Mucosa of stomach (tissue), 1 donor: Measurements from ENCODE around the gene GPSM3.
"Not testable (repeated sequence)": the region's sequence is repeated elsewhere in the genome, so short reads cannot be mapped to it uniquely, and the experiment has no call there.

Experiments used
- H3K27me3 ChIP-seq: one replicate; pipeline ENCODE4 v1.7.0; 2013; ENCODE audit warnings: mild to moderate bottlenecking, low read length; ENCODE audit not compliant: control insufficient read depth, insufficient read depth
- H3K36me3 ChIP-seq: one replicate; pipeline ENCODE4 v1.7.0; 2013; ENCODE audit warnings: low read length; ENCODE audit not compliant: control insufficient read depth, insufficient read depth
- H3K4me1 ChIP-seq: one replicate; pipeline ENCODE4 v1.7.0; 2013; ENCODE audit warnings: mild to moderate bottlenecking, low read length; ENCODE audit not compliant: control insufficient read depth, insufficient read depth
- H3K4me3 ChIP-seq: one replicate; pipeline ENCODE4 v1.7.0; 2013; ENCODE audit warnings: low read length
- H3K9ac ChIP-seq: one replicate; pipeline ENCODE4 v1.7.0; 2013; ENCODE audit warnings: mild to moderate bottlenecking, low read length, moderate library complexity
- H3K9me3 ChIP-seq: one replicate; pipeline ENCODE4 v1.7.0; 2013; ENCODE audit warnings: mild to moderate bottlenecking, low read length, moderate library complexity; ENCODE audit not compliant: control insufficient read depth
- donor health status: Pancreatic carcinoma.

GPSM3 gene

DNA sequence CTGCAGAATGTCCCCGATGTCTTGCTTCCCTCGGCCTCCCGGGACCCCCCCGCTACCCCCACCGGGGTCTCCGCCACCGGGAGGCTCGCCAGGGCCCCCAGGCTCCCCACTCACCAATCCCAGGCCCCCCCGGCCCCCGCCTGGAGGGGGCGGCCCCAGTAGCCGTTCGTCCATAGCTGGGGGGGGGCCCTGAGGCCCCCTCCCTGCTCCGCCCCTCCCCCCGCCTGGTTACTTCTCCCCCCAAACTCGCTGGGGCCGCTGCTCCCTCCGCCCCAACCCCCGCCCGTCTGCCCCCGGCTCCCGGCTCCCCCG lies 2.7 kb downstream of the GPSM3 start:
- Histone ChIP-seq H3K36me3 (no peaks in the 10 kb centered on the region), H3K4me3 (peak overlapping the region; percentile 66), H3K4me1 (peaks cover 53% of the 10 kb centered on the region), H3K9ac (peak overlapping the region; percentile 95), H3K9me3 (no peaks in the 10 kb centered on the region), H3K27me3 (no peaks in the 10 kb centered on the region)

- no peaks in the 10 kb centered on the region for H3K27me3 ChIP-seq
- no peaks in the 10 kb centered on the region for H3K9me3 ChIP-seq
- H3K4me3 ChIP-seq = peak overlapping the region; percentile 66
- peaks cover 49% of the 10 kb centered on the region for H3K4me1 ChIP-seq
- peak overlapping the region; percentile 95 for H3K9ac ChIP-seq
- no peaks in the 10 kb centered on the region for H3K36me3 ChIP-seq
Measured at GRCh38 chr6:32189069-32189741, 3.2 kb downstream of the GPSM3 start.

- peak overlapping the region; percentile 95 for H3K9ac ChIP-seq
- H3K4me3 ChIP-seq = peak overlapping the region; percentile 66
- H3K27me3 ChIP-seq = no peaks in the 10 kb centered on the region
- peaks cover 49% of the 10 kb centered on the region for H3K4me1 ChIP-seq
- no peaks in the 10 kb centered on the region for H3K36me3 ChIP-seq
- no peaks in the 10 kb centered on the region for H3K9me3 ChIP-seq
Measured at GRCh38 chr6:32188381-32189068, 3.9 kb downstream of the GPSM3 start.

DNA sequence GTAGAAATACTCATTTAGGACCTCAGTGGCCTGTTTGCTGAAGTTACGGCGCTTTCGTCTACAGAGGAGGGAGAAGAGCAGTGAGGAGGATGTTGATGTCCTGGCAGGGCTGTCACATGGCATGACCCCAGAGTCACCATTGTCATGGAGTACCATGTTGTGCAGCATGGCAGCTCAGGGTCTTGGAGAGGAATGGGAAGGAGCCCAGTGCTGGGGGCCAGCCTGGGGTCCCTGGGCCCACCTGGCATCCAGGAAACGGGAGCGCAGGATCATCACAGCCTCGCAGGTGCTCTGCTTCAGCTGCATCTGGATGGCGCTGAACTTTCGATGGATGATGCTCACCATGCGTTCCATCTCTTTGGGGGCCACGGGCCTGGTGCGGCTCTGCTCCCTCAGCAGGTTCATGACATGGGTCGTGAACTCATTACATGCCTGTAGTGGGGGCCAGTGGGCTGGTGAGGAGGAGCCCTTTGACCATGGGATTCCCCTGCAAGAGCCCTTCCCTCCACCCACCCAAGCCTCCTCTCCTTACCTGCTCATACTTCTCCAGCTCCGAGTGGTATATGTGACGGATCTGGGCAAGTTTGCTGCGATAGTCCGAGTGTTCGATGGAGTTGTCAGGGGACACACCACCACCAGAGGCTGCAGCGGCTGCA lies 4.6 kb downstream of the GPSM3 start:
- H3K36me3 ChIP-seq, H3K4me3 ChIP-seq, H3K9ac ChIP-seq, H3K9me3 ChIP-seq, H3K27me3 ChIP-seq: not testable (repeated sequence)
- peaks cover 45% of the 10 kb centered on the region for H3K4me1 ChIP-seq

GRCh38 chr6:32187009-32187709 lies 5.3 kb downstream of the GPSM3 start:
- no peaks in the 10 kb centered on the region for H3K27me3 ChIP-seq
- no peaks in the 10 kb centered on the region for H3K9me3 ChIP-seq
- H3K9ac ChIP-seq = no peak overlapping the region
- H3K36me3 ChIP-seq = no peaks in the 10 kb centered on the region
- H3K4me3 ChIP-seq = no peak overlapping the region
- peaks cover 38% of the 10 kb centered on the region for H3K4me1 ChIP-seq

GRCh38 chr6:32186151-32186840 lies 6.1 kb downstream of the GPSM3 start:
- H3K4me3 ChIP-seq, H3K27me3 ChIP-seq, H3K36me3 ChIP-seq, H3K9ac ChIP-seq, H3K9me3 ChIP-seq: not testable (repeated sequence)
- peaks cover 38% of the 10 kb centered on the region for H3K4me1 ChIP-seq

- H3K27me3 ChIP-seq = not testable (repeated sequence)
Measured at GRCh38 chr6:32185681-32186131, 6.7 kb downstream of the GPSM3 start.

GRCh38 chr6:32184084-32184640 lies 8.3 kb downstream of the GPSM3 start, which contains the start of gene AGER:
TSS of gene AGER (minus strand) at chr6:32184253. CDS start at chr6:32184222, 31 bp downstream.
- Histone ChIP-seq H3K4me1 (peaks cover 44% of the 10 kb centered on the region), H3K4me3 (no peak within 1 kb of the TSS), H3K27me3 (no peaks in the 10 kb centered on the region), H3K36me3 (no peaks in the 10 kb centered on the region), H3K9ac (no peak within 1 kb of the TSS), H3K9me3 (no peaks in the 10 kb centered on the region)

More at GRCh38 chr6:32185681-32186131, 6.7 kb downstream of the GPSM3 start:
- not testable (repeated sequence) for H3K36me3 ChIP-seq, H3K9ac ChIP-seq, H3K4me3 ChIP-seq, H3K9me3 ChIP-seq
- H3K4me1 ChIP-seq = peaks cover 39% of the 10 kb centered on the region

GRCh38 chr6:32183483-32184083 lies 8.9 kb downstream of the GPSM3 start:
- peaks cover 43% of the 10 kb centered on the region for H3K4me1 ChIP-seq

GRCh38 chr6:32183030-32183429 lies 9.4 kb downstream of the GPSM3 start:
- H3K27me3 ChIP-seq = no peaks in the 10 kb centered on the region
- no peak overlapping the region for H3K9ac ChIP-seq
- no peak overlapping the region for H3K4me3 ChIP-seq
- no peaks in the 10 kb centered on the region for H3K36me3 ChIP-seq
- H3K4me1 ChIP-seq = peaks cover 40% of the 10 kb centered on the region
- H3K9me3 ChIP-seq = no peaks in the 10 kb centered on the region

More at GRCh38 chr6:32183483-32184083, 8.9 kb downstream of the GPSM3 start:
- no peak overlapping the region for H3K9ac ChIP-seq
- H3K9me3 ChIP-seq = no peaks in the 10 kb centered on the region
- no peaks in the 10 kb centered on the region for H3K27me3 ChIP-seq
- no peaks in the 10 kb centered on the region for H3K36me3 ChIP-seq
- no peak overlapping the region for H3K4me3 ChIP-seq

DNA sequence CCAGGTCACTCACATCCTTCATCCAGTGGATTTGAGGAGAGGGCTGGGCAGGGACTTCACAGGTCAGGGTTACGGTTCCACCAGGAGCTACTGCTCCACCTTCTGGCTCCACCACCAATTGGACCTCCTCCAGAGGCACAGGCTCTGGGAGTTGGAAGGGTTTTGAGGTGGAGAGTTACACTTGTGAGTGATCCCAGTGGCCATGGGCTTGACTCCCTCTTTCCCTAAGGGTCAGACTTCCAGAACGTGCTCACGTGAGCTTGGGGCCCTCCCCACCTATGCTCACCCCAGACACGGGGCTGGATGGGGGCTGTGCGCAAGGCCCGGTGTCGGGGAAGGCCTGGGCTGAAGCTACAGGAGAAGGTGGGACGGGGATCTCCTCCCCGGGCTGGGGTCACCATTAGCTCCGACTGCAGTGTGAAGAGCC lies 9.9 kb downstream of the GPSM3 start:
- no peak overlapping the region for H3K4me3 ChIP-seq
- no peaks in the 10 kb centered on the region for H3K36me3 ChIP-seq
- peaks cover 35% of the 10 kb centered on the region for H3K4me1 ChIP-seq
- no peaks in the 10 kb centered on the region for H3K27me3 ChIP-seq
- H3K9ac ChIP-seq = no peak overlapping the region
- H3K9me3 ChIP-seq = no peaks in the 10 kb centered on the region
